ENCODE results near the gene PLD3. TPM values are rescaled to one million over a fixed set of nuclear protein-coding genes. Genes with fewer than 3 reads are reported as not detected.
A peak's percentile ranks its signal among the peaks of the same experiment; 100 is the strongest.

The PLD3 gene
- total and polyA plus RNA-seq, 2 donors from 2014 or later, result 175 to 207 TPM

DNA sequence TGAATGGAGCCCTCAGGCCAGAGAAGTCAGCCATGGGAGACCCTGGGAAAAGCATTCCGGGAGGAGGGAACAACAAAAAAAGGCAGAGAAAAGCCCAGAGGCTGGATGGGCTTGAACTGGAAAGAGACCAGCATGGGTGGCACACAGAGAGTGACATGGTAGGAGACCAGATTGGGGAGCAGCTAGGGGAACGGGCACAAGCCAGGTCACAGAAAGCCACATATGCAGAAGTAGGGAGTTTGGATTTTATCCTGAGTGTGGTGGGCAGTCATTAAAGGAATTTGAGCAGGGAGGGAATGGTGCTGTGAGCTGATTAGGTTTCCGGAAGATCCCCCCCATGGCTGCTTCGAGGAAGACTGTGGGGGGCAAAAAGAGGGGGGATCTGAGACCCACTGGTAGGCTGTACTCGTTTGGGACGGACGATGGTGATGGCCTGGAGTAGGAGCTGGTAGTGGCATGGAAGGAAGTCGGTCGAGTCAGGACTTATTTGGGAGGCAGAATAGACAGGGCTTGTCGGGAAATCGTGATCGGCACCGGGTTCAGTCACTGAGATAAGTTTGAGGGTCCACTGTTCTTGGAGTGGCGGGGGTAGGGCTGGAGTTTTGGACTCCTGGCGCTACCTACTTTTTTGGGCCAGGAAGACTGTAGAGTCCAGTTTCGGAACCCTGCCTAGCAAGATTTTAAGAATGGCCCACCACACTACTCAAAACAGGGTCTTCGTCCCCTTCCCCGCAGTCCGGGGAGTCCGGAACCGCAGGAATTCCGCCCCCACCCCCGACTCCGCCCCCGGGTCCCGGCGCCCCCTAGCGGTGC is 76.3 kb downstream of the PLD3 start:
- peak overlapping the region; percentile 36 to 99 (median 52) for H3K9ac ChIP-seq (ENCODE audit: low read length in 3 of 3)
- peak overlapping the region; percentile 61 to 99 (median 79) for H3K4me3 ChIP-seq (ENCODE audit: low read length in 3 of 3)
- H3K9me3 ChIP-seq (ENCODE audit: control insufficient read depth in 2 of 3, insufficient read depth in 1 of 3, low read length in 3 of 3), result no peaks in the 10 kb centered on the region
- TF ChIP-seq, protein P1, sequence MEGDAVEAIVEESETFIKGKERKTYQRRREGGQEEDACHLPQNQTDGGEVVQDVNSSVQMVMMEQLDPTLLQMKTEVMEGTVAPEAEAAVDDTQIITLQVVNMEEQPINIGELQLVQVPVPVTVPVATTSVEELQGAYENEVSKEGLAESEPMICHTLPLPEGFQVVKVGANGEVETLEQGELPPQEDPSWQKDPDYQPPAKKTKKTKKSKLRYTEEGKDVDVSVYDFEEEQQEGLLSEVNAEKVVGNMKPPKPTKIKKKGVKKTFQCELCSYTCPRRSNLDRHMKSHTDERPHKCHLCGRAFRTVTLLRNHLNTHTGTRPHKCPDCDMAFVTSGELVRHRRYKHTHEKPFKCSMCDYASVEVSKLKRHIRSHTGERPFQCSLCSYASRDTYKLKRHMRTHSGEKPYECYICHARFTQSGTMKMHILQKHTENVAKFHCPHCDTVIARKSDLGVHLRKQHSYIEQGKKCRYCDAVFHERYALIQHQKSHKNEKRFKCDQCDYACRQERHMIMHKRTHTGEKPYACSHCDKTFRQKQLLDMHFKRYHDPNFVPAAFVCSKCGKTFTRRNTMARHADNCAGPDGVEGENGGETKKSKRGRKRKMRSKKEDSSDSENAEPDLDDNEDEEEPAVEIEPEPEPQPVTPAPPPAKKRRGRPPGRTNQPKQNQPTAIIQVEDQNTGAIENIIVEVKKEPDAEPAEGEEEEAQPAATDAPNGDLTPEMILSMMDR (IDR thresholded peaks at IDR 0.05; ENCODE audit: borderline replicate concordance, extremely low read depth, insufficient read depth), result no peak
- H3K27ac ChIP-seq (ENCODE audit: low read depth in 2 of 2, low read length in 2 of 2), result peak overlapping the region; percentile 96 to 98
- intact Hi-C loops (cut with DNase I), result no loop called here
- H3K4me1 ChIP-seq (ENCODE audit: control insufficient read depth in 2 of 3, insufficient read depth in 2 of 3, low read depth in 1 of 3, low read length in 3 of 3), result peaks cover 0 to 7% (median 3%) of the 10 kb centered on the region in 3 donors
- FAIRE-seq (no peak), DNase-seq (peak in 2 of 5 donors; percentile 46 to 56)
- no peaks in the 10 kb centered on the region for H3K27me3 ChIP-seq (ENCODE audit: control insufficient read depth, insufficient read depth, low read length)
- peaks cover 0 to 18% (median 4%) of the 10 kb centered on the region in 3 donors for H3K36me3 ChIP-seq (ENCODE audit: control insufficient read depth in 2 of 3, insufficient read depth in 3 of 3, low read length in 3 of 3)

GRCh38 chr19:40425450-40426287 is 77.2 kb downstream of the PLD3 start, which contains the start of gene SERTAD1:
TSS of gene SERTAD1 (minus strand) at chr19:40425992. CDS start at chr19:40423546, 2,446 bp downstream.
- peak within 1 kb of the TSS; percentile 83 to 99 (median 96) for H3K4me3 ChIP-seq (ENCODE audit: low read length in 3 of 3)
- peaks cover 0 to 7% (median 3%) of the 10 kb centered on the region in 3 donors for H3K4me1 ChIP-seq (ENCODE audit: control insufficient read depth in 2 of 3, insufficient read depth in 2 of 3, low read depth in 1 of 3, low read length in 3 of 3)
- peaks cover 0 to 18% (median 4%) of the 10 kb centered on the region in 3 donors for H3K36me3 ChIP-seq (ENCODE audit: control insufficient read depth in 2 of 3, insufficient read depth in 3 of 3, low read length in 3 of 3)
- DNase-seq, result peak; percentile 100
- H3K27ac ChIP-seq (ENCODE audit: low read depth in 2 of 2, low read length in 2 of 2), result peak within 1 kb of the TSS; percentile 96 to 98
- no peaks in the 10 kb centered on the region for H3K9me3 ChIP-seq (ENCODE audit: control insufficient read depth in 2 of 3, insufficient read depth in 1 of 3, low read length in 3 of 3)
- H3K27me3 ChIP-seq (ENCODE audit: control insufficient read depth, insufficient read depth, low read length), result no peaks in the 10 kb centered on the region
- H3K9ac ChIP-seq (ENCODE audit: low read length in 3 of 3), result peak within 1 kb of the TSS; percentile 73 to 99 (median 81)
- TF ChIP-seq, protein P1 (IDR thresholded peaks at IDR 0.05; ENCODE audit: borderline replicate concordance, extremely low read depth, insufficient read depth), result peak; percentile 50
- intact Hi-C loops (cut with DNase I), result no loop called here
- peak; percentile 98 for FAIRE-seq

Small RNA genes lying within 50 kb of the gene (microRNA-seq; reads per million reads assigned to microRNA genes)
- not detected for gene MIR6796

Other genes starting within 250 kb of the PLD3 start
- gene MAP3K10, start 157.3 kb upstream of the PLD3 start, total RNA-seq, result 17.3 TPM
- 15.0 TPM for gene MAP3K10, start 157.3 kb upstream of the PLD3 start, polyA plus RNA-seq (ENCODE audit: insufficient read depth, low read depth, low replicate concordance)
- not detected for gene TTC9B, start 130.3 kb upstream of the PLD3 start, total RNA-seq
- gene TTC9B, start 130.3 kb upstream of the PLD3 start, polyA plus RNA-seq (ENCODE audit: insufficient read depth, low read depth, low replicate concordance), result not detected
- gene CCNP, start 122.0 kb upstream of the PLD3 start, total RNA-seq, result 1.2 TPM
- 2.1 TPM for gene CCNP, start 122.0 kb upstream of the PLD3 start, polyA plus RNA-seq (ENCODE audit: insufficient read depth, low read depth, low replicate concordance)
- gene AKT2, start 63.4 kb upstream of the PLD3 start, total RNA-seq, result 154 TPM
- gene AKT2, start 63.4 kb upstream of the PLD3 start, polyA plus RNA-seq (ENCODE audit: insufficient read depth, low read depth, low replicate concordance), result 75.0 TPM
- gene C19orf47, start 298 bp upstream of the PLD3 start, total RNA-seq, result 12.9 TPM
- 13.0 TPM for gene C19orf47, start 298 bp upstream of the PLD3 start, polyA plus RNA-seq (ENCODE audit: insufficient read depth, low read depth, low replicate concordance)
- gene HIPK4, start 41.5 kb downstream of the PLD3 start, total RNA-seq, result 0.09 TPM
- gene HIPK4, start 41.5 kb downstream of the PLD3 start, polyA plus RNA-seq (ENCODE audit: insufficient read depth, low read depth, low replicate concordance), result not detected
- gene PRX, start 64.7 kb downstream of the PLD3 start, total RNA-seq, result 4.5 TPM
- gene PRX, start 64.7 kb downstream of the PLD3 start, polyA plus RNA-seq (ENCODE audit: insufficient read depth, low read depth, low replicate concordance), result 12.6 TPM
- gene SERTAD1, start 77.3 kb downstream of the PLD3 start, total RNA-seq, result 14.8 TPM
- gene SERTAD1, start 77.3 kb downstream of the PLD3 start, polyA plus RNA-seq (ENCODE audit: insufficient read depth, low read depth, low replicate concordance), result 18.2 TPM
- gene SERTAD3, start 95.6 kb downstream of the PLD3 start, total RNA-seq, result 38.4 TPM
- gene SERTAD3, start 95.6 kb downstream of the PLD3 start, polyA plus RNA-seq (ENCODE audit: insufficient read depth, low read depth, low replicate concordance), result 29.9 TPM
- 89.9 TPM for gene BLVRB, start 117.0 kb downstream of the PLD3 start, total RNA-seq
- gene BLVRB, start 117.0 kb downstream of the PLD3 start, polyA plus RNA-seq (ENCODE audit: insufficient read depth, low read depth, low replicate concordance), result 248 TPM
- 0.82 TPM for gene SPTBN4, start 118.3 kb downstream of the PLD3 start, total RNA-seq
- 4.6 TPM for gene SPTBN4, start 118.3 kb downstream of the PLD3 start, polyA plus RNA-seq (ENCODE audit: insufficient read depth, low read depth, low replicate concordance)
- gene SHKBP1, start 228.2 kb downstream of the PLD3 start, total RNA-seq, result 69.6 TPM
- gene SHKBP1, start 228.2 kb downstream of the PLD3 start, polyA plus RNA-seq (ENCODE audit: insufficient read depth, low read depth, low replicate concordance), result 91.3 TPM